ENCODE measurements around the gene CH25H.
A peak's percentile ranks its signal among the peaks of the same experiment; 100 is the strongest.

The CH25H gene

GRCh38 chr10:89213191-89213808, 6.2 kb upstream of the CH25H start:
- no peaks in the 10 kb centered on the region for H3K9me3 ChIP-seq (ENCODE audit: control insufficient read depth, insufficient read depth, low read length)
- H3K4me1 ChIP-seq (ENCODE audit: control insufficient read depth, insufficient read depth, low read length) = no peaks in the 10 kb centered on the region
- WGBS (ENCODE audit: insufficient coverage, insufficient read length) = no CpG with 5 or more reads among the region's 8 CpGs
- no peak for DNase-seq (ENCODE audit: low read depth, low spot score)
- no peaks in the 10 kb centered on the region for H3K36me3 ChIP-seq (ENCODE audit: control insufficient read depth, insufficient read depth, low read length)
- H3K27me3 ChIP-seq (ENCODE audit: control insufficient read depth, insufficient read depth, low read length) = peaks cover 5% of the 10 kb centered on the region; the same call in 1 of the 2 replicates
- H3K27ac ChIP-seq (ENCODE audit: low read length) = no peak overlapping the region
- H3K4me3 ChIP-seq (ENCODE audit: low read length) = no peak overlapping the region

- WGBS (ENCODE audit: insufficient coverage, insufficient read length) = no CpG with 5 or more reads among the region's 3 CpGs
- Histone ChIP-seq H3K4me1 (ENCODE audit: control insufficient read depth, insufficient read depth, low read length) (peaks cover 4% of the 10 kb centered on the region), H3K4me3 (ENCODE audit: low read length) (no peak overlapping the region), H3K36me3 (ENCODE audit: control insufficient read depth, insufficient read depth, low read length) (no peaks in the 10 kb centered on the region), H3K27ac (ENCODE audit: low read length) (no peak overlapping the region), H3K27me3 (ENCODE audit: control insufficient read depth, insufficient read depth, low read length) (peaks cover 22% of the 10 kb centered on the region), H3K9me3 (ENCODE audit: control insufficient read depth, insufficient read depth, low read length) (no peaks in the 10 kb centered on the region)
- no peak for DNase-seq (ENCODE audit: low read depth, low spot score)
These were observed 3.8 kb upstream of the CH25H start for GRCh38 chr10:89210794-89211425.

DNA sequence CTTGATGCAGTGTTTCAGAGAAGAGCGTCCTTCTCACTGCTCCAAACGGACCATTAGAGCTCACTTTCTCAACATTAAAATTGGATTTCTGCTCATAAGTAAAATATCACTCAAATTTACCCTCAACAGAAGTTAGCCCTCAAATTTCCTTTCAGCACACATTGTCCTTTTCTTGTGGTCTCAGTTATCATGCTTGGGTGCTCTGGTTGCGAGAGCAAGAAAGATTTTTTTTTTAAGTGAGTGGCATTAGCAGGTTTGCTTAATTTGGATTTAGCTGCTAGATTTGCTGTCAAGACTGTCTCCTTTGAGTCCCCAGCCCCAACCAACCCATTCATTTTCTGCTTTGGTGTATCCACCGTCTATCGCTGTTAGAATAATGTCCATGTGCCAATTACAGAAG, 2.6 kb upstream of the CH25H start:
- H3K27ac ChIP-seq (ENCODE audit: low read length) = no peak overlapping the region
- peaks cover 4% of the 10 kb centered on the region for H3K4me1 ChIP-seq (ENCODE audit: control insufficient read depth, insufficient read depth, low read length)
- DNase-seq (ENCODE audit: low read depth, low spot score) = no peak
- no peaks in the 10 kb centered on the region for H3K36me3 ChIP-seq (ENCODE audit: control insufficient read depth, insufficient read depth, low read length)
- no CpG with 5 or more reads among the region's 5 CpGs for WGBS (ENCODE audit: insufficient coverage, insufficient read length)
- H3K4me3 ChIP-seq (ENCODE audit: low read length) = no peak overlapping the region
- no peaks in the 10 kb centered on the region for H3K9me3 ChIP-seq (ENCODE audit: control insufficient read depth, insufficient read depth, low read length)
- H3K27me3 ChIP-seq (ENCODE audit: control insufficient read depth, insufficient read depth, low read length) = peaks cover 22% of the 10 kb centered on the region

GRCh38 chr10:89207801-89208551, 859 bp upstream of the CH25H start:
- Histone ChIP-seq H3K9me3 (ENCODE audit: control insufficient read depth, insufficient read depth, low read length) (no peaks in the 10 kb centered on the region), H3K27me3 (ENCODE audit: control insufficient read depth, insufficient read depth, low read length) (peaks cover 22% of the 10 kb centered on the region), H3K27ac (ENCODE audit: low read length) (no peak overlapping the region), H3K36me3 (ENCODE audit: control insufficient read depth, insufficient read depth, low read length) (no peaks in the 10 kb centered on the region), H3K4me1 (ENCODE audit: control insufficient read depth, insufficient read depth, low read length) (peaks cover 4% of the 10 kb centered on the region), H3K4me3 (ENCODE audit: low read length) (peak overlapping the region; percentile 41; the same call in 1 of the 2 replicates)
- no CpG with 5 or more reads among the region's 60 CpGs for WGBS (ENCODE audit: insufficient coverage, insufficient read length)
- no peak for DNase-seq (ENCODE audit: low read depth, low spot score)

- H3K36me3 ChIP-seq (ENCODE audit: control insufficient read depth, insufficient read depth, low read length) = no peaks in the 10 kb centered on the region
- peaks cover 4% of the 10 kb centered on the region for H3K4me1 ChIP-seq (ENCODE audit: control insufficient read depth, insufficient read depth, low read length)
- no peaks in the 10 kb centered on the region for H3K9me3 ChIP-seq (ENCODE audit: control insufficient read depth, insufficient read depth, low read length)
- WGBS (ENCODE audit: insufficient coverage, insufficient read length) = no CpG with 5 or more reads among the region's 42 CpGs
- H3K27ac ChIP-seq (ENCODE audit: low read length) = no peak overlapping the region
- H3K4me3 ChIP-seq (ENCODE audit: low read length) = peak overlapping the region; percentile 41; the same call in 1 of the 2 replicates
- peaks cover 22% of the 10 kb centered on the region for H3K27me3 ChIP-seq (ENCODE audit: control insufficient read depth, insufficient read depth, low read length)
- no peak for DNase-seq (ENCODE audit: low read depth, low spot score)
These were observed 526 bp downstream of the CH25H start for GRCh38 chr10:89206402-89207180.

DNA sequence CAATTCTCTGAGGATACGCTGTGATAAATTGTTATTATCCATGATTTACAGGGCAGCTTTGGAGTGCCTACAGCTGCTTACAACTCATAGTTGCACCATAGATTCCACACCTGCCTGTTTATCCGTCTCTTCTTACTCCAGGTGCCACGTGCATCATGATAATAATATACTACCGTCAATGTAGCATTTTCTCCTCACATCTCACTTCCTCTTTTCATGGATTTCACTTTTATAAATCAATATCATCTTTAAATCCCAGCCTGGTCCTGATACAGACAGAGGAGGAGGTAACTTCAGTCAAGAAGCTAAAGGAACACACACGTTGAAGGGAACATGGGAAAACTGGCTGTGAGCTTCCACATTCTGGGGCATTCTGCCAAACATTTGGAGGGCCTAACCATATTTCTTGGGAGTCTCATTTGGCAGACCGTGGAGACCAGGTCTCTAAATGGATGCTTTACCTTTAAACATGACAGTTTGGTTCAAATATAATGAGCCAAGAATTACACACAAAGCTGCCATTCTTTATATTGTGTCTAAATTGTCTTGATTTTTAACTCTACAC, 2.4 kb downstream of the CH25H start:
- H3K9me3 ChIP-seq (ENCODE audit: control insufficient read depth, insufficient read depth, low read length) = no peaks in the 10 kb centered on the region
- DNase-seq (ENCODE audit: low read depth, low spot score) = no peak
- H3K36me3 ChIP-seq (ENCODE audit: control insufficient read depth, insufficient read depth, low read length) = no peaks in the 10 kb centered on the region
- 100% methylated on average over 1 of the region's 6 CpGs for WGBS (ENCODE audit: insufficient coverage, insufficient read length)
- H3K4me1 ChIP-seq (ENCODE audit: control insufficient read depth, insufficient read depth, low read length) = peaks cover 4% of the 10 kb centered on the region
- H3K4me3 ChIP-seq (ENCODE audit: low read length) = no peak overlapping the region
- H3K27me3 ChIP-seq (ENCODE audit: control insufficient read depth, insufficient read depth, low read length) = peaks cover 22% of the 10 kb centered on the region
- no peak overlapping the region for H3K27ac ChIP-seq (ENCODE audit: low read length)

- no peak overlapping the region for H3K27ac ChIP-seq (ENCODE audit: low read length)
- peaks cover 4% of the 10 kb centered on the region for H3K4me1 ChIP-seq (ENCODE audit: control insufficient read depth, insufficient read depth, low read length)
- no peaks in the 10 kb centered on the region for H3K36me3 ChIP-seq (ENCODE audit: control insufficient read depth, insufficient read depth, low read length)
- no peaks in the 10 kb centered on the region for H3K9me3 ChIP-seq (ENCODE audit: control insufficient read depth, insufficient read depth, low read length)
- no peak for DNase-seq (ENCODE audit: low read depth, low spot score)
- H3K27me3 ChIP-seq (ENCODE audit: control insufficient read depth, insufficient read depth, low read length) = peaks cover 16% of the 10 kb centered on the region
- H3K4me3 ChIP-seq (ENCODE audit: low read length) = no peak overlapping the region
- WGBS (ENCODE audit: insufficient coverage, insufficient read length) = no CpG with 5 or more reads among the region's 1 CpG
These were observed 3.9 kb downstream of the CH25H start for GRCh38 chr10:89203237-89203636.

DNA sequence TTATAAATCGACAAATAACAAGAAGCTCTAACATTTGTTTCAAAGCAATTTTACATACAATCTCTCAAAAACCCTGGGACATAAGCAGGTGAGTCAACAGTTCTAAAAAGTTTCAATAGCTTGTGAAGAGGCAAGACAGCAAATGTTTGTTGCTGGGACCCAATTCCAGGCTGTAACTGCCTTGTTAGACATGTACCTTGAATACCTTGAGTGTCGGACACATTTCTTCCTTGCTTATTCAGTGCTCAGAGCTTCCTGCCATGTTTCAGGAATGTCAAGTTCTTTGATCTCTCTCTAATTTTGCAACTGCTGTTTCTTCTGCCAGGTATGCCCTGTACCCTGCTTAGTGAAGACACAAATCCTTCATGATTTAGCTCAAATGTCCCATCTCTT, 5.1 kb downstream of the CH25H start:
- no peak overlapping the region for H3K27ac ChIP-seq (ENCODE audit: low read length)
- no peaks in the 10 kb centered on the region for H3K9me3 ChIP-seq (ENCODE audit: control insufficient read depth, insufficient read depth, low read length)
- no peak for DNase-seq (ENCODE audit: low read depth, low spot score)
- H3K27me3 ChIP-seq (ENCODE audit: control insufficient read depth, insufficient read depth, low read length) = peaks cover 8% of the 10 kb centered on the region
- no peaks in the 10 kb centered on the region for H3K36me3 ChIP-seq (ENCODE audit: control insufficient read depth, insufficient read depth, low read length)
- H3K4me1 ChIP-seq (ENCODE audit: control insufficient read depth, insufficient read depth, low read length) = peaks cover 4% of the 10 kb centered on the region
- 100% methylated on average over 1 of the region's 2 CpGs for WGBS (ENCODE audit: insufficient coverage, insufficient read length)
- no peak overlapping the region for H3K4me3 ChIP-seq (ENCODE audit: low read length)

- no peak for DNase-seq (ENCODE audit: low read depth, low spot score)
- 100% methylated on average over 1 of the region's 7 CpGs for WGBS (ENCODE audit: insufficient coverage, insufficient read length)
- H3K9me3 ChIP-seq (ENCODE audit: control insufficient read depth, insufficient read depth, low read length) = no peaks in the 10 kb centered on the region
- peaks cover 3% of the 10 kb centered on the region for H3K27me3 ChIP-seq (ENCODE audit: control insufficient read depth, insufficient read depth, low read length)
- H3K36me3 ChIP-seq (ENCODE audit: control insufficient read depth, insufficient read depth, low read length) = no peaks in the 10 kb centered on the region
- H3K4me1 ChIP-seq (ENCODE audit: control insufficient read depth, insufficient read depth, low read length) = peaks cover 2% of the 10 kb centered on the region
- H3K4me3 ChIP-seq (ENCODE audit: low read length) = no peak overlapping the region
- no peak overlapping the region for H3K27ac ChIP-seq (ENCODE audit: low read length)
These were observed 5.6 kb downstream of the CH25H start for GRCh38 chr10:89201345-89202032.

All from iPS DF 6.9 (cell line).